Measurements from ENCODE around the gene KLHL12. TPM values are rescaled to one million over a fixed set of nuclear protein-coding genes. Genes with fewer than 3 reads are reported as not detected.

Gene KLHL12
- total and polyA plus RNA-seq, 7 donors = 7.4 to 27.4 (median 16.5) TPM

- Histone ChIP-seq H3K27me3 (ENCODE audit: insufficient read depth in 3 of 3, low read length in 2 of 3) (no peaks in the 10 kb centered on the region), H3K4me3 (no peak overlapping the region), H3K27ac (peak overlapping the region; percentile 13), H3K36me3 (ENCODE audit: insufficient read depth in 1 of 2, low read depth in 1 of 2) (peaks cover 4 to 66% of the 10 kb centered on the region in 2 donors), H3K9me3 (no peaks in the 10 kb centered on the region), H3K4me1 (peaks cover 47% of the 10 kb centered on the region)
- ATAC-seq (no peak), DNase-seq (no peak)
- intact Hi-C loops (cut with DNase I) = no loop called here
- TF ChIP-seq, protein P1, sequence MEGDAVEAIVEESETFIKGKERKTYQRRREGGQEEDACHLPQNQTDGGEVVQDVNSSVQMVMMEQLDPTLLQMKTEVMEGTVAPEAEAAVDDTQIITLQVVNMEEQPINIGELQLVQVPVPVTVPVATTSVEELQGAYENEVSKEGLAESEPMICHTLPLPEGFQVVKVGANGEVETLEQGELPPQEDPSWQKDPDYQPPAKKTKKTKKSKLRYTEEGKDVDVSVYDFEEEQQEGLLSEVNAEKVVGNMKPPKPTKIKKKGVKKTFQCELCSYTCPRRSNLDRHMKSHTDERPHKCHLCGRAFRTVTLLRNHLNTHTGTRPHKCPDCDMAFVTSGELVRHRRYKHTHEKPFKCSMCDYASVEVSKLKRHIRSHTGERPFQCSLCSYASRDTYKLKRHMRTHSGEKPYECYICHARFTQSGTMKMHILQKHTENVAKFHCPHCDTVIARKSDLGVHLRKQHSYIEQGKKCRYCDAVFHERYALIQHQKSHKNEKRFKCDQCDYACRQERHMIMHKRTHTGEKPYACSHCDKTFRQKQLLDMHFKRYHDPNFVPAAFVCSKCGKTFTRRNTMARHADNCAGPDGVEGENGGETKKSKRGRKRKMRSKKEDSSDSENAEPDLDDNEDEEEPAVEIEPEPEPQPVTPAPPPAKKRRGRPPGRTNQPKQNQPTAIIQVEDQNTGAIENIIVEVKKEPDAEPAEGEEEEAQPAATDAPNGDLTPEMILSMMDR (IDR thresholded peaks at IDR 0.05) = no peak
Observed at GRCh38 chr1:202953392-202953791, 26.4 kb upstream of the KLHL12 start.

DNA sequence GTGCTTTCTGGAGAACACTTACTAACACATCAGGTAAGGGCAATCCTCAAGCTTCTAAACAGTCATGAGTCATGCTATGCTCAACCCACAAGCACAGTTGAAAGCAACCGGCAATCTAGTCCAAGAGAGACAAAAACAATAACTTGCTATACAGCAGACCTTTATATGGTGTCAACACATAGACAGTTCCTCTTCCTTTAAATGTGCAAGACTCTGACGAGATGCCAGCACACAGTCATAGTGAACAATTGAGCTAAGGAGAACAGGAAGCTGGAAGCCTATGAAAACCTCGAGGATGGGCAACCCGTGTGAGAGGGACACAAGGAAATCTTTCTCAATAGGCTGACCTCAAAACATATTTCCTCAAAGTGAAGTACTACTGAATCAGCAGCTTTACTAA is 25.8 kb upstream of the KLHL12 start:
- H3K9me3 ChIP-seq = no peaks in the 10 kb centered on the region
- DNase-seq = no peak
- 51 to 62% (median 60%) methylated on average over 4 of the region's 4 CpGs for WGBS, 3 donors
- H3K27me3 ChIP-seq (ENCODE audit: insufficient read depth in 3 of 3, low read length in 2 of 3) = no peaks in the 10 kb centered on the region
- H3K36me3 ChIP-seq (ENCODE audit: insufficient read depth in 1 of 2, low read depth in 1 of 2) = peaks cover 4 to 71% of the 10 kb centered on the region in 2 donors
- ATAC-seq = peak in 2 of 4 donors; percentile 9 to 16
- H3K27ac ChIP-seq = peak overlapping the region; percentile 47
- peaks cover 47% of the 10 kb centered on the region for H3K4me1 ChIP-seq
- H3K4me3 ChIP-seq = no peak overlapping the region
- TF ChIP-seq, protein P1 (IDR thresholded peaks at IDR 0.05) = no peak
- intact Hi-C loops (cut with DNase I) = no loop called here

DNA sequence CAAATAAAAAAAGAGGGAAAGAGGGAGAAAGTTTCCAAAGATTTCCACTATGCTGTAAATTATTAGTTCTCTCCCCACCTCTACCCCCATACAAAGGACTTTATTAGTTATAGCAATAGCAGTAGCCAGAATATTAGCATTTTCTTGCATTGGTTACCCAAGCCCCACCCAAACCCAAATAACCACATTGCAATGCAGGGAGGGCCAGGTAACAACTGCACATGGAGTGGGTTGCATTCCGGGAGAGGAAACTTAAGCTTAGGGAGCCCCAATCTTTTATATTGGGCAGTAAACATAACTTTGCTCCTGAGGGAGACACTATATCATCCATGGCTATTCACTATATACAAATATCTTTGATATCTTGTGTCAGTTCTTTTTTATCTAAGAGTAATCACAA is 25.1 kb upstream of the KLHL12 start:
- Histone ChIP-seq H3K36me3 (ENCODE audit: insufficient read depth in 1 of 2, low read depth in 1 of 2) (peaks cover 4 to 79% of the 10 kb centered on the region in 2 donors), H3K4me3 (no peak overlapping the region), H3K27me3 (ENCODE audit: insufficient read depth in 3 of 3, low read length in 2 of 3) (no peaks in the 10 kb centered on the region), H3K27ac (peak overlapping the region; percentile 47), H3K4me1 (peaks cover 43% of the 10 kb centered on the region), H3K9me3 (no peaks in the 10 kb centered on the region)
- TF ChIP-seq, protein P1 (IDR thresholded peaks at IDR 0.05) = no peak
- DNase-seq (no peak), ATAC-seq (no peak)
- intact Hi-C loops (cut with DNase I) = no loop called here
- WGBS, 3 donors = 82 to 96% (median 82%) methylated on average over 1 of the region's 1 CpG

GRCh38 chr1:202951437-202951836 is 24.4 kb upstream of the KLHL12 start:
- no peak for DNase-seq
- WGBS, 3 donors = 74 to 84% (median 78%) methylated on average over 2 of the region's 2 CpGs
- peaks cover 37% of the 10 kb centered on the region for H3K4me1 ChIP-seq
- H3K4me3 ChIP-seq = no peak overlapping the region
- H3K27me3 ChIP-seq (ENCODE audit: insufficient read depth in 3 of 3, low read length in 2 of 3) = no peaks in the 10 kb centered on the region
- ATAC-seq = no peak
- TF ChIP-seq, protein P1 (IDR thresholded peaks at IDR 0.05) = no peak
- intact Hi-C loops (cut with DNase I) = no loop called here
- peaks cover 9 to 85% of the 10 kb centered on the region in 2 donors for H3K36me3 ChIP-seq (ENCODE audit: insufficient read depth in 1 of 2, low read depth in 1 of 2)
- H3K9me3 ChIP-seq = no peaks in the 10 kb centered on the region
- H3K27ac ChIP-seq = no peak overlapping the region

- ATAC-seq (no peak), DNase-seq (no peak)
- Histone ChIP-seq H3K4me1 (no peaks in the 10 kb centered on the region), H3K4me3 (no peak overlapping the region), H3K27me3 (ENCODE audit: insufficient read depth in 3 of 3, low read length in 2 of 3) (no peaks in the 10 kb centered on the region), H3K9me3 (no peaks in the 10 kb centered on the region), H3K27ac (no peak overlapping the region), H3K36me3 (ENCODE audit: insufficient read depth in 1 of 2, low read depth in 1 of 2) (peaks cover 37 to 100% of the 10 kb centered on the region in 2 donors)
- WGBS, 3 donors = 93 to 100% (median 99%) methylated on average over 2 of the region's 2 CpGs
- TF ChIP-seq, protein P1 (IDR thresholded peaks at IDR 0.05) = no peak
- intact Hi-C loops (cut with DNase I) = no loop called here
Observed at GRCh38 chr1:202945483-202945882, 18.4 kb upstream of the KLHL12 start.
